HEK293 (cell line): ENCODE measurements around the gene ARHGAP24.

Experiments used
- REPIN1 ChIP-seq: fragments of 450-650 bp; formaldehyde crosslinking; IDR thresholded peaks from 2 replicates; pipeline ENCODE4 v1.5.1; 2017; ENCODE audit warnings: missing biosample characterization, missing genetic modification characterization, low read depth
- YY1 ChIP-seq: fragments of 450-650 bp; formaldehyde crosslinking; IDR thresholded peaks from 2 replicates; pipeline ENCODE4 v1.5.1; 2018; ENCODE audit warnings: missing biosample characterization, missing genetic modification characterization
- ZBTB7A ChIP-seq: fragments of 450-650 bp; formaldehyde crosslinking; IDR thresholded peaks from 2 replicates; pipeline ENCODE4 v1.5.1; 2016; ENCODE audit warnings: low read depth, missing biosample characterization, missing genetic modification characterization
- ZNF175 ChIP-seq: fragments of 450-650 bp; formaldehyde crosslinking; IDR thresholded peaks from 2 replicates; pipeline ENCODE4 v1.5.1; 2016; ENCODE audit warnings: missing biosample characterization, missing genetic modification characterization
- ZNF302 ChIP-seq: fragments of 450-650 bp; formaldehyde crosslinking; IDR thresholded peaks from 2 replicates; pipeline ENCODE4 v1.5.1; 2016; ENCODE audit warnings: missing biosample characterization, missing genetic modification characterization, low read depth
- ZNF677 ChIP-seq: fragments of 450-650 bp; IDR thresholded peaks from 2 replicates; pipeline ENCODE4 v1.5.0; 2018; ENCODE audit warnings: missing biosample characterization, mild to moderate bottlenecking, missing genetic modification characterization, moderate library complexity
- ZNF837 ChIP-seq: fragments of 450-650 bp; formaldehyde crosslinking; IDR thresholded peaks from 2 replicates; pipeline ENCODE4 v1.5.1; 2016; ENCODE audit warnings: missing biosample characterization, missing genetic modification characterization
- TF ChIP-seq, protein P1 (sequence below): fragments of 450-650 bp; formaldehyde crosslinking; IDR thresholded peaks from 2 replicates; pipeline ENCODE4 v1.5.1; 2016; ENCODE audit warnings: missing biosample characterization, missing genetic modification characterization
- TF ChIP-seq, protein P2 (sequence below): fragments of 450-650 bp; formaldehyde crosslinking; IDR thresholded peaks from 2 replicates; pipeline ENCODE4 v1.5.1; 2016; ENCODE audit warnings: missing biosample characterization, missing genetic modification characterization
- TF ChIP-seq, protein P3 (sequence below): fragments of 450-650 bp; formaldehyde crosslinking; IDR thresholded peaks from 2 replicates; pipeline ENCODE4 v1.5.1; 2017; ENCODE audit warnings: missing biosample characterization, missing genetic modification characterization

DNA sequence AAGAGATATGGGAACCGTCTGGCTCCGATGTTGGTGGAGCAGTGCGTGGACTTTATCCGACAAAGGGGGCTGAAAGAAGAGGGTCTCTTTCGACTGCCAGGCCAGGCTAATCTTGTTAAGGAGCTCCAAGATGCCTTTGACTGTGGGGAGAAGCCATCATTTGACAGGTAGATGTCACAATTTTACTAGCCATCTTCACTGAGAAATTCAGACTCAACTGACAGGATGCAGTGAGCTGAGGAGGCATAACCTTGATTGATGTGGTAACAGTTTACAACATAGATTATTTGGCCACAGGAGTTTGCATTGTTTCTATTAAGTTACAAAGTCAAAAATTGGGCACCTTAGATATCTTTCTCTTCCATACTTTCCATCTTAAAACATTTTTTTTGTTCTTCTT lies 467.2 kb downstream of the ARHGAP24 start:
- TF ChIP-seq, protein P1, sequence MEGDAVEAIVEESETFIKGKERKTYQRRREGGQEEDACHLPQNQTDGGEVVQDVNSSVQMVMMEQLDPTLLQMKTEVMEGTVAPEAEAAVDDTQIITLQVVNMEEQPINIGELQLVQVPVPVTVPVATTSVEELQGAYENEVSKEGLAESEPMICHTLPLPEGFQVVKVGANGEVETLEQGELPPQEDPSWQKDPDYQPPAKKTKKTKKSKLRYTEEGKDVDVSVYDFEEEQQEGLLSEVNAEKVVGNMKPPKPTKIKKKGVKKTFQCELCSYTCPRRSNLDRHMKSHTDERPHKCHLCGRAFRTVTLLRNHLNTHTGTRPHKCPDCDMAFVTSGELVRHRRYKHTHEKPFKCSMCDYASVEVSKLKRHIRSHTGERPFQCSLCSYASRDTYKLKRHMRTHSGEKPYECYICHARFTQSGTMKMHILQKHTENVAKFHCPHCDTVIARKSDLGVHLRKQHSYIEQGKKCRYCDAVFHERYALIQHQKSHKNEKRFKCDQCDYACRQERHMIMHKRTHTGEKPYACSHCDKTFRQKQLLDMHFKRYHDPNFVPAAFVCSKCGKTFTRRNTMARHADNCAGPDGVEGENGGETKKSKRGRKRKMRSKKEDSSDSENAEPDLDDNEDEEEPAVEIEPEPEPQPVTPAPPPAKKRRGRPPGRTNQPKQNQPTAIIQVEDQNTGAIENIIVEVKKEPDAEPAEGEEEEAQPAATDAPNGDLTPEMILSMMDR = no peak
- TF ChIP-seq YY1 (no peak), REPIN1 (tag by site-specific recombination) (no peak), ZNF677 (tag by site-specific recombination) (no peak), ZNF175 (tag by site-specific recombination) (no peak), ZNF837 (tag by site-specific recombination) (no peak), ZNF302 (no peak), ZBTB7A (tag by site-specific recombination) (no peak)
- TF ChIP-seq, protein P2, sequence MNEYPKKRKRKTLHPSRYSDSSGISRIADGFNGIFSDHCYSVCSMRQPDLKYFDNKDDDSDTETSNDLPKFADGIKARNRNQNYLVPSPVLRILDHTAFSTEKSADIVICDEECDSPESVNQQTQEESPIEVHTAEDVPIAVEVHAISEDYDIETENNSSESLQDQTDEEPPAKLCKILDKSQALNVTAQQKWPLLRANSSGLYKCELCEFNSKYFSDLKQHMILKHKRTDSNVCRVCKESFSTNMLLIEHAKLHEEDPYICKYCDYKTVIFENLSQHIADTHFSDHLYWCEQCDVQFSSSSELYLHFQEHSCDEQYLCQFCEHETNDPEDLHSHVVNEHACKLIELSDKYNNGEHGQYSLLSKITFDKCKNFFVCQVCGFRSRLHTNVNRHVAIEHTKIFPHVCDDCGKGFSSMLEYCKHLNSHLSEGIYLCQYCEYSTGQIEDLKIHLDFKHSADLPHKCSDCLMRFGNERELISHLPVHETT (tag by site-specific recombination) = no peak
- TF ChIP-seq, protein P3, sequence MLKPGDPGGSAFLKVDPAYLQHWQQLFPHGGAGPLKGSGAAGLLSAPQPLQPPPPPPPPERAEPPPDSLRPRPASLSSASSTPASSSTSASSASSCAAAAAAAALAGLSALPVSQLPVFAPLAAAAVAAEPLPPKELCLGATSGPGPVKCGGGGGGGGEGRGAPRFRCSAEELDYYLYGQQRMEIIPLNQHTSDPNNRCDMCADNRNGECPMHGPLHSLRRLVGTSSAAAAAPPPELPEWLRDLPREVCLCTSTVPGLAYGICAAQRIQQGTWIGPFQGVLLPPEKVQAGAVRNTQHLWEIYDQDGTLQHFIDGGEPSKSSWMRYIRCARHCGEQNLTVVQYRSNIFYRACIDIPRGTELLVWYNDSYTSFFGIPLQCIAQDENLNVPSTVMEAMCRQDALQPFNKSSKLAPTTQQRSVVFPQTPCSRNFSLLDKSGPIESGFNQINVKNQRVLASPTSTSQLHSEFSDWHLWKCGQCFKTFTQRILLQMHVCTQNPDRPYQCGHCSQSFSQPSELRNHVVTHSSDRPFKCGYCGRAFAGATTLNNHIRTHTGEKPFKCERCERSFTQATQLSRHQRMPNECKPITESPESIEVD = no peak
